ENCODE measurements around the gene NBPF19.
"Not testable (repeated sequence)": the region's sequence is repeated elsewhere in the genome, so short reads cannot be mapped to it uniquely, and the experiment has no call there.

DNA sequence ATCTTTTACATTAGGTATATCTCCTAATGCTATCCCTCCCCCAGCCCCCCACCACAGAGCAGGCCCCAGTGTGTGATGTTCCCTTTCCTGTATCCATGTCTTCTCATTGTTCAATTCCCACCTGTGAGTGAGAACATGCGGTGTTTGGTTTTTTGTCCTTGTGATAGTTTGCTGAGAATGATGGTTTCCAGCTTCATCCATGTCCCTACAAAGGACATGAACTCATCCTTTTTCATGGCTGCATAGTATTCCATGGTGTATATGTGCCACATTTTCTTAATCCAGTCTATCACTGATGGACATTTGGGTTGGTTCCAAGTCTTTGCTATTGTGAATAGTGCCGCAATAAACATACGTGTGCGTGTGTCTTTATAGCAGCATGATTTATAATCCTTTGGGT is 90.6 kb downstream of the NBPF19 start:
- TF ChIP-seq, protein P1, sequence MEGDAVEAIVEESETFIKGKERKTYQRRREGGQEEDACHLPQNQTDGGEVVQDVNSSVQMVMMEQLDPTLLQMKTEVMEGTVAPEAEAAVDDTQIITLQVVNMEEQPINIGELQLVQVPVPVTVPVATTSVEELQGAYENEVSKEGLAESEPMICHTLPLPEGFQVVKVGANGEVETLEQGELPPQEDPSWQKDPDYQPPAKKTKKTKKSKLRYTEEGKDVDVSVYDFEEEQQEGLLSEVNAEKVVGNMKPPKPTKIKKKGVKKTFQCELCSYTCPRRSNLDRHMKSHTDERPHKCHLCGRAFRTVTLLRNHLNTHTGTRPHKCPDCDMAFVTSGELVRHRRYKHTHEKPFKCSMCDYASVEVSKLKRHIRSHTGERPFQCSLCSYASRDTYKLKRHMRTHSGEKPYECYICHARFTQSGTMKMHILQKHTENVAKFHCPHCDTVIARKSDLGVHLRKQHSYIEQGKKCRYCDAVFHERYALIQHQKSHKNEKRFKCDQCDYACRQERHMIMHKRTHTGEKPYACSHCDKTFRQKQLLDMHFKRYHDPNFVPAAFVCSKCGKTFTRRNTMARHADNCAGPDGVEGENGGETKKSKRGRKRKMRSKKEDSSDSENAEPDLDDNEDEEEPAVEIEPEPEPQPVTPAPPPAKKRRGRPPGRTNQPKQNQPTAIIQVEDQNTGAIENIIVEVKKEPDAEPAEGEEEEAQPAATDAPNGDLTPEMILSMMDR (IDR thresholded peaks at IDR 0.05) = not testable (repeated sequence)
- TF ChIP-seq POLR2A (IDR thresholded peaks at IDR 0.05) = not testable (repeated sequence)
